Sigmoid colon (tissue), 7 donors: ENCODE results near the gene SASS6. TPM values are rescaled to one million over a fixed set of nuclear protein-coding genes. Genes with fewer than 3 reads are reported as not detected.

ENCODE experiments used
- DNase-seq: peaks from one replicate; pipeline ENCODE4 v3.0.0-alpha.2; 2019
- H3K27ac ChIP-seq, 4 donors: fragments of 200-600 bp; sonication (generic); one replicate each; pipeline ENCODE4 v1.5.1; 2016 to 2019; ENCODE audit warnings: mild to moderate bottlenecking in 1 of 4
- H3K27me3 ChIP-seq, 3 donors: fragments of 200-600 bp; sonication (generic); one replicate each; pipeline ENCODE4 v1.5.1; 2019; ENCODE audit warnings: mild to moderate bottlenecking in 1 of 3
- H3K36me3 ChIP-seq, 4 donors: fragments of 200-600 bp; sonication (generic); one replicate each; pipeline ENCODE4 v1.5.1; 2016 to 2019
- H3K4me1 ChIP-seq, 4 donors: fragments of 200-600 bp; sonication (generic); one replicate each; pipeline ENCODE4 v1.5.1; 2017 to 2019
- H3K4me3 ChIP-seq, 4 donors: fragments of 200-600 bp; sonication (generic); one replicate each; pipeline ENCODE4 v1.5.1; 2017 to 2019; ENCODE audit warnings: mild to moderate bottlenecking in 2 of 4, moderate library complexity in 1 of 4
- H3K9me3 ChIP-seq, 4 donors: fragments of 200-600 bp in 3 of 4; sonication (generic) in 3 of 4; one replicate each; pipeline versions ENCODE4 v1.5.1 to v1.6.1; 2013 to 2019
- EP300 ChIP-seq, 4 donors: sonication (generic); formaldehyde crosslinking; IDR thresholded peaks; one replicate each; pipeline ENCODE4 v1.6.1; 2017; ENCODE audit warnings: antibody characterized with exemption in 4 of 4
- POLR2A ChIP-seq, 2 donors: fragments of 450-650 bp; IDR thresholded peaks; one replicate each; pipeline ENCODE4 v1.6.1; 2016; ENCODE audit warnings: antibody characterized with exemption in 2 of 2, mild to moderate bottlenecking in 2 of 2, moderate library complexity in 2 of 2
- POLR2AphosphoS5 ChIP-seq, 4 donors: sonication (generic); formaldehyde crosslinking; IDR thresholded peaks; one replicate each; pipeline ENCODE4 v1.6.1; 2017; ENCODE audit warnings: antibody characterized with exemption in 4 of 4
- WGBS, 2 donors: extraction: QIAGEN DNeasy Blood & Tissue Kit; methylation state at CpG; one replicate each; pipeline ENCODE4 v1.1.7; 2013; 5-methylcytosine and 5-hydroxymethylcytosine counted together
- intact Hi-C: fragments of 100-400 bp; cut with DNase I; formaldehyde crosslinking; loops from one replicate; pipeline ENCODE4 v1.15.1; 2023
- polyA plus RNA-seq, 3 donors: library from polyadenylated mRNA; stranded (reverse); fragments of 200-250 nt; gene quantifications; one replicate each; pipeline ENCODE4 v1.2.3, GENCODE V29; 2013
- total RNA-seq, 4 donors: library from RNA; depleted of rRNA; stranded (reverse); fragments of >200 nt; gene quantifications; one replicate each; pipeline ENCODE4 v1.1.0, GENCODE V29; 2016
- TF ChIP-seq, protein P1 (sequence below), 4 experiments: fragments of 450-650 bp in 3 of 4; fragments of 200-600 bp in 1 of 4; IDR thresholded peaks; one replicate each; pipeline ENCODE4 v1.5.1; 2016 to 2019; ENCODE audit warnings: antibody characterized with exemption in 4 of 4, mild to moderate bottlenecking in 3 of 4, moderate library complexity in 2 of 4
- donor health status: healthy with polysubstance abuse.
- donor health status: Bipolar disorder and iron deficiency.
- donor health status: healthy.

Gene SASS6
- total and polyA plus RNA-seq, 7 donors = 0.92 to 7.1 (median 2.7) TPM

DNA sequence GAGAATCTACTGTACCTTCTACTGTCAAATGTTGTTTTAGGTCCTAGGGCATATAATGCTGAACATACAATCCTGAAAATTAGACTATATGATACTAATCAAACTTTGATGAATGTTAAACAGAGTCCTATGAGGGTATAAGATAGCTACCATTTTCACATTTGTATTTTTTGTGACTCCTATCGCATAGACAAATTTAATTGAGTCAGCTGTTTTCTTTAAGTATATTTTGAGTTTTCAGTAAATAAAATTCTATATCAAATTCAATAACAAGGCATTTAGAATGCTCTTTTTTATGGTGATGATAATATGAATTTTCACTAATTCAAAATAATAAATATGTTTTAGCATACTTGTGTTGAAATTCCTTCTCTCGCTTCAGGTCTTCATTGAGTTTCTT, 35.3 kb upstream of the SASS6 start:
- no peaks in the 10 kb centered on the region for H3K27me3 ChIP-seq
- no peak overlapping the region for H3K27ac ChIP-seq
- H3K9me3 ChIP-seq = no peaks in the 10 kb centered on the region
- intact Hi-C loops = no loop called here
- no peak overlapping the region for H3K4me3 ChIP-seq
- no peaks in the 10 kb centered on the region for H3K4me1 ChIP-seq
- TF ChIP-seq, protein P1, sequence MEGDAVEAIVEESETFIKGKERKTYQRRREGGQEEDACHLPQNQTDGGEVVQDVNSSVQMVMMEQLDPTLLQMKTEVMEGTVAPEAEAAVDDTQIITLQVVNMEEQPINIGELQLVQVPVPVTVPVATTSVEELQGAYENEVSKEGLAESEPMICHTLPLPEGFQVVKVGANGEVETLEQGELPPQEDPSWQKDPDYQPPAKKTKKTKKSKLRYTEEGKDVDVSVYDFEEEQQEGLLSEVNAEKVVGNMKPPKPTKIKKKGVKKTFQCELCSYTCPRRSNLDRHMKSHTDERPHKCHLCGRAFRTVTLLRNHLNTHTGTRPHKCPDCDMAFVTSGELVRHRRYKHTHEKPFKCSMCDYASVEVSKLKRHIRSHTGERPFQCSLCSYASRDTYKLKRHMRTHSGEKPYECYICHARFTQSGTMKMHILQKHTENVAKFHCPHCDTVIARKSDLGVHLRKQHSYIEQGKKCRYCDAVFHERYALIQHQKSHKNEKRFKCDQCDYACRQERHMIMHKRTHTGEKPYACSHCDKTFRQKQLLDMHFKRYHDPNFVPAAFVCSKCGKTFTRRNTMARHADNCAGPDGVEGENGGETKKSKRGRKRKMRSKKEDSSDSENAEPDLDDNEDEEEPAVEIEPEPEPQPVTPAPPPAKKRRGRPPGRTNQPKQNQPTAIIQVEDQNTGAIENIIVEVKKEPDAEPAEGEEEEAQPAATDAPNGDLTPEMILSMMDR (IDR thresholded peaks at IDR 0.05) = no peak
- WGBS, 2 donors = 96 to 99% methylated on average over 2 of the region's 2 CpGs
- no peaks in the 10 kb centered on the region for H3K36me3 ChIP-seq
- DNase-seq = no peak

DNA sequence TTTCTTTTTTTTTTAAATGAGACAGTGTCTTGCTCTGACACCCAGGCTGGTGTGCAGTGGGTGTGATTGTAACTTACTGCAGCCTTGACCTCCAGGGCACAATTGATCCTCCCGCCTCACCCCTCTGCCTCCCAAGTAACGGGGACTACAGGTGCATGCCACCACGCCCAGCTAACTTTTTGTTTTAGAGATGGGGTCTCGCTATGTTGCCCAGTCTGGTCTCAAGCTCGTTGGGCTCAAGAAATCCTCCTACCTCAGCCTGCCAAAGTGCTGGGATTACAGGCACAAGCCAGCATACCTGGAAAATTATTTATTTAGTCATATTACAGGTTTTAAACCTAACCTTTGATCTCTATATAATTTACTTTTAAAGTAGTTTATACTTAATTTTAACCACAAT, 32.0 kb upstream of the SASS6 start:
- TF ChIP-seq, protein P1 (IDR thresholded peaks at IDR 0.05) = no peak
- no peak for TF ChIP-seq EP300 (IDR thresholded peaks at IDR 0.05)
- no peaks in the 10 kb centered on the region for H3K27me3 ChIP-seq
- no peak overlapping the region for H3K4me3 ChIP-seq
- intact Hi-C loops = no loop called here
- WGBS, 2 donors = 56 to 90% methylated on average over 5 of the region's 5 CpGs
- no peak overlapping the region for H3K27ac ChIP-seq
- H3K4me1 ChIP-seq = no peaks in the 10 kb centered on the region
- no peaks in the 10 kb centered on the region for H3K36me3 ChIP-seq
- no peaks in the 10 kb centered on the region for H3K9me3 ChIP-seq
- DNase-seq = no peak

DNA sequence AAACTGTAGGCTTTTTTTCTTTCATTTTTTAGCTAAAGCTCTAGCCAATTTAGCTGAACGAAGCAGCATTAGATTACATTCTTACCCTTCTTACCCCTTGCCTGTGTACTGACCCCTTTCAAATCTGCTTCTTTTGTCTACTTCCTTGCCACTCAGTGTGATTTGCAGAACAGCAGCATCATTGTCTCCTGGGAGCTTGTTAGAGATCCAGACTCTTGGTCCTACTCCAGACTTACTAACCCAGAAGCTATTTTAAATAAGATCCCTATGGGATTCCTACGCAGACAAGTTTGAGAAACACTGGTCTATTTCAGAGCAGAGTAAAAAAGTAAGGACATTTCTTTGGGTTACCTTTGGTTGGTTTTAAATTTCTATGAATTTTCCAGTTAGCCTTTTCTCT, 31.5 kb upstream of the SASS6 start:
- intact Hi-C loops = no loop called here
- H3K27me3 ChIP-seq = no peaks in the 10 kb centered on the region
- WGBS, 2 donors = 81 to 83% methylated on average over 2 of the region's 2 CpGs

DNA sequence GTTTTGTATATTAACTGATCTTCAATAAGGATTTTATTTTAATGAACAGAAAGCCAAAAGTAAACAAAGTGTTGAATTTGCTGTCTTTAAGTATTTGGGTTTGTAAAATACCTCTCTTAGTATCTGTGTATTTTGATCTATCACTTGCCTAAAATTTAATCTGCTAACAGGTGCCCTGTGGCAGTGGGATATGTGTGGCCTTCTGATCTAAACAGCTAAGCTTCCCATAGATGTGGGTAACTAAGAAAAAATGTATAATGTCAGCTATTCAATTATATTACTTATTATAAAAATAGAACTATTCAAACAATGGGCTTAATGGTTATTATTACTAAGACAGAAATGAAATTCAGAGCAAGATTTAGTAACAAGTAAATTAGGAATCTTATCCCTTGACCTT, 30.2 kb upstream of the SASS6 start:
- H3K4me1 ChIP-seq = no peaks in the 10 kb centered on the region
- intact Hi-C loops = no loop called here
- no peaks in the 10 kb centered on the region for H3K27me3 ChIP-seq
- H3K9me3 ChIP-seq = no peaks in the 10 kb centered on the region
- TF ChIP-seq, protein P1 (IDR thresholded peaks at IDR 0.05) = no peak
- TF ChIP-seq POLR2A (IDR thresholded peaks at IDR 0.05) (no peak), EP300 (IDR thresholded peaks at IDR 0.05) (no peak), POLR2AphosphoS5 (IDR thresholded peaks at IDR 0.05) (no peak)
- no peak overlapping the region for H3K27ac ChIP-seq
- no peak overlapping the region for H3K4me3 ChIP-seq
- DNase-seq = no peak
- no peaks in the 10 kb centered on the region for H3K36me3 ChIP-seq

More for the DNA sequence above, 31.5 kb upstream of the SASS6 start:
- no peak for DNase-seq
- Histone ChIP-seq H3K4me3 (no peak overlapping the region), H3K4me1 (no peaks in the 10 kb centered on the region), H3K9me3 (no peaks in the 10 kb centered on the region), H3K27ac (no peak overlapping the region), H3K36me3 (no peaks in the 10 kb centered on the region)
- TF ChIP-seq, protein P1 (IDR thresholded peaks at IDR 0.05) = no peak
- no peak for TF ChIP-seq POLR2AphosphoS5 (IDR thresholded peaks at IDR 0.05)
- TF ChIP-seq POLR2A (IDR thresholded peaks at IDR 0.05) = no peak
- no peak for TF ChIP-seq EP300 (IDR thresholded peaks at IDR 0.05)

DNA sequence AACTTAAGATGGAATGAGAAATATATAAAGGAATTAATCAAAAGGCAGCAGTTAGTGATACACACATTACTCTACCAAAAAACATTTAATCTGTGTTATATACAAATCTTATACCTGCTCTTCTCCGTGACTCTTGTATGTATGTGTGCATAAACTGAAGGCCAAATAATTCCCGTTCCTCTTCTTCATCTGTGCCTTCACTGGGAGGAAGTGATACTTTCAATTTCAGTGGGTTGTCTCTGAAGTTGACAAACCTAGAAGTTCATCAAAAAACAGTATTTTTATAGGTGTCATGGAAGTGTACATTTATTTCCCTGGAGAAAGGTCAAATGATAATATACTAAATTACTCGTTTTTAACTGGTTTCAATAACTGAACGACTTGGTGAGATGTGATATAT, 19.5 kb upstream of the SASS6 start:
- H3K36me3 ChIP-seq = peaks cover 0 to 25% (median 2%) of the 10 kb centered on the region in 4 donors
- TF ChIP-seq POLR2A (IDR thresholded peaks at IDR 0.05) (no peak), POLR2AphosphoS5 (IDR thresholded peaks at IDR 0.05) (no peak), EP300 (IDR thresholded peaks at IDR 0.05) (no peak)
- TF ChIP-seq, protein P1 (IDR thresholded peaks at IDR 0.05) = no peak
- peaks cover 0 to 5% (median 0%) of the 10 kb centered on the region in 4 donors for H3K4me1 ChIP-seq
- intact Hi-C loops = no loop called here
- H3K9me3 ChIP-seq = no peaks in the 10 kb centered on the region
- H3K4me3 ChIP-seq = no peak overlapping the region
- WGBS, 2 donors = 68 to 74% methylated on average over 4 of the region's 4 CpGs
- no peak overlapping the region for H3K27ac ChIP-seq
- H3K27me3 ChIP-seq = no peaks in the 10 kb centered on the region
- DNase-seq = no peak
